ENCODE measurements around the gene CDK5RAP3.

CDK5RAP3 gene

GRCh38 chr17:48026502-48027321 is 55.8 kb downstream of the CDK5RAP3 start:
- peak; percentile 81 for DNase-seq

- DNase-seq = no peak
Measured at GRCh38 chr17:48027322-48027981, 56.5 kb downstream of the CDK5RAP3 start.

GRCh38 chr17:48028736-48029135 is 57.8 kb downstream of the CDK5RAP3 start:
- DNase-seq = no peak

- no peak for DNase-seq
Measured at GRCh38 chr17:48030531-48030930, 59.6 kb downstream of the CDK5RAP3 start.

Measured in T1000 (cell line).